ENCODE data around the gene NCAPH2.

- TF ChIP-seq CTCF (IDR thresholded peaks at IDR 0.05): peak; percentile 73
- TF ChIP-seq ZFX (IDR thresholded peaks at IDR 0.05; ENCODE audit: borderline replicate concordance): no peak
Observed at GRCh38 chr22:50485221-50486131, 22.5 kb upstream of the NCAPH2 start.
